Colon (tissue), 2 donors: ENCODE measurements around the gene CUX1.
"Not testable (repeated sequence)": the region's sequence is repeated elsewhere in the genome, so short reads cannot be mapped to it uniquely, and the experiment has no call there.

ENCODE experiments used
- FAIRE-seq: peaks from 2 replicates; lab custom pipeline; 2012; peaks lifted over from hg19 to GRCh38; lab: Jason Lieb, UNC
- donor health status: control.
- donor health status: control.

CUX1 gene

DNA sequence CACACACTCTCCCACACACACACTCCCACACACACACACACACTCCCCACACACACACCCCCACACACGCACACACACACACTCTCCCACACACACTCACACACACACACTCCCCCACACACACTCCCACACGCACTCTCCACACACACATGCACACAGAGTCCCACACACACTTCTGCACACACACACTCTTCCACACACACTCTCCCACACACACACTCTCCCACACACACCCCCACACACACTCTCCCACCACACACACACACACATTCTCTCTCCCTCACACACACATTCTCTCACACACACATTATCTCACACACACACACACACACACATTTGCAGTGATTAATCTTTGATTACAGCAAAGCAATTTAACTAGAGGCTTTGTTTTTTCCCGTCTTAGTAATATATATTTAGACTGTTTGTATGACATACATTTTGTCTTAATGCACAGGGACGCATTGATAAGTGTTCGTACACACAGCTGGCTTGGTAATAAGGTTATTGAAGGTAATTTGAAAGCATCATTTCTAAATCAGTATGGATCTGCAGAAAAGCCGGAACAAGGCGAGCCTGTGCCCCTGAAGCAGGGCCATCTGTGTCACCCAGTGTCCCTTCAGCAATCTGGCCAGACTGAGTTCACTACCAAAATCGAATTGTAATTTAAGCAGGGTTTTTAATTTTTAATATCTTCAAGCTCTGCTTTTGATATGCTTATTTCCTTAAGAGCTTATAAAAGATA, 399.3 kb downstream of the CUX1 start:
- FAIRE-seq: no peak

DNA sequence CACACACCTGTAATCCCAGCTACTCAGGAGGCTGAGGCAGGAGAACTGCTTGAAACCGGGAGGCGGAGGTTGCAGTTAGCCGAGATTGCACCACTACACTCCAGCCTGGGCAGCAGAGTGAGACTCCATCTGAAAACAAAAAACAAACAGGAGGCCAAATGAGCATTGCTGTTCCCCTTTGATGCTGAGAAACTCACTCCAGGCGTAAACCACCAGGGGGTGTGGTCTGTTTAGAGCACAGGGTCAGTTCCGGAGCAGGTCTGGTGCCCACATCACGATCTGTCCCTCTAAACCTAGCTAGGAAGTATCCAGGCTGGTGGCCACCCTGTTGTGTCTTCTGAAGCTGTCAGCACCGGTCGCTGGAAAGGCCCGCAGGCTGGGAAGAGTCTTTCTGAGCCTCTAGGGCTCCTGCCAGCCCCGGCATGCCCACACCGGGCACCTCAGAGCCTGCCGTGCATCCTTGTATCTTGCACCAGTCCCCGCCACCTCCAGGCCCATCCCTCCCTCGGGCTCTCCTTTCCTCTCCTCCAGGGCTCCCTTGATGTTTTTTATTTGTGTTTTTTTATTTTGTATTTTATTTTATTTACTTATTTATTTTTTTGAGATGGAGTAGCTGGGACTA, 402.9 kb downstream of the CUX1 start:
- no peak for FAIRE-seq

DNA sequence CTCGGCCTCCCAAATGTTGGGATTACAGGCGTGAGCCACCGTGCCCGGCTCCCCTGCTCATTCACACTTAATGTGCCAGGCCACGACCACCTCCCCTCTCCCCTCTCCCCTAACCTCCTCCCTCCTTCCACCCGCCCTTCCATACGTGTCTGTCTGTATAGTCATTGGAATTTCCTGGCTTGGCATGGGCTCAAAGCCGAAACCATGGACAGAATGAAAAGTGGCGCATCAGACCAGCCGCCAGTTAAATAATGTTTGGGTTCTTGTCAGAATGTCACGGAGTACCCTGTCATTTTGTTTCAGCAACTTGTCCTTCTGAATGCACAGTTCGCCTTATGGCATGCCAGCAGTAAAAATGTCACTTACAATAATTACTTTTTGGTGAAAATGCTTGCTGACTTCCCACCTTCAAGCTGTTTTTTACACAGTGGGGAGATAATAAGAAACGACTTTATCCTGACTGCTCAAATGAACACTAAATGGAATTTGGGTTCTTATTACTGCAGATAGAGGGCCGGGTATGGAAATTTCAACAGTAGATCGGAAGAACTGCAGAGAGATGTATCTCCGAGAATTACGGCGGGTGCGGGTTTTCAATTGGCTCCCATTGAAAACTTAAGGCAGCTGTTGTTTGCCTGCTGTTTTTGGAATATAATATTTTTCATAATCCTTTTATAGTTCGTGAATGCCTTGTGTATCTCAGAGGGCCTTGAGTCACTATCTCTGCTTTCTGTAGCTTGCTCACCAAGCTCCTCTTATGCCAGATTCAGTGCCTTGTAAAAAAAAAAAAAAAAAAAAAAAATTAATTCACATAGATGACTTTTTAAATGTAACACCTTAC, 403.8 kb downstream of the CUX1 start:
- no peak for FAIRE-seq

DNA sequence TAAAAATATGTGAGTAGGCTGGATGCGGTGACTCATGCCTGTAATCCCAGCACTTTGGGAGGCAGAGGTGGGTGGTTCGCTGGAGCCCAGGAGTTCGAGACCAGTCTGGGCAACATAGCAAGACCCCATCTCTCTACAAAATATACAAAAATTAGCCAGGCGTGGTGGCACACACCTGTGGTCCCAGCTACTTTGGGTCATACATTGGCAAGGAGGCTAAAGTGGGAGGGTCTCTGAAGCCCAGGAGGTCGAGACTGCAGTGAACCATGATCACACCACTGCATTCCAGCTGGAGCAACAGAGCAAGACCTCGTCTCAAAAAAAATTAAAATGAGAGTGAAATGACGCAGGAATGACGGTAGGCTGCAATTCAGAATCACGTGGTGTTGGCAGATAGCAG, 404.5 kb downstream of the CUX1 start:
- no peak for FAIRE-seq

DNA sequence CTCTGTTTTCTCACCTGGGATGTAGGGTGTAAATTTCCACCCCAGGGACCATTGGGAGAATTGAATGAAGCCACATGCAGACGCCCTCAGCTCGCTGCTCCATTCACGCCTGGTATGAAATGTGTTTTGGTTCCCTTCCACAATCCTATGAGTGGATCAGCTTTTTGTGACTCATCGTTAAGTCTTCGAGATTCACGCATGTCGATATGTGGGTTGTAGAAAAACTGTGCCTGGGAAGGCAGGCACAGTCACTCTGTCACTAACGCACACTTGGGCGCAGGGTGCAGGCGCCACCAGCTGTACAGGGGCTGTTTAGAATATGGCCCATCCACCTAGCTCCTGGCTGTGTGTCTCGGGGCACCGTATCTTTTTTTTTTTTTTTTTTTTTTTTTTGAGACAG, 405.0 kb downstream of the CUX1 start:
- no peak for FAIRE-seq

GRCh38 chr7:102223184-102223583, 405.8 kb downstream of the CUX1 start:
- no peak for FAIRE-seq

DNA sequence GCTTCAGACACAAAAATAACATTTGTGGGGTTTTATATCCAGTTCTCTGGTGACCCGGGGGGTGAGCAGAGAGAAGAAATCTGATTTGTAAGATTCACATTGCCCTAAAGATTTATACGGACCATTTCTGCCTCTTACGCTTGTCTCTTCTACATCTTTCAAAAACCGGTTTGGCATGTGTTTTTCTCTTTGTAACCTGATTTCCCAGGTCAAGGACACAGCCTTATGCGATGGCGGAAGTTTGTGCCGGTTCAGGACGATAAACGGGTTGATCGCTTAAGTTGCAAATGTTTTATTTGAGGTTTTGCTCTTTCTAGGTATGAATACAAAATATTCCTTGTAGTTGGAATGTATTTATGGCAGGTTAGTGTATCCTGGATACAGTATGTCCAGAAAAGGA, 407.6 kb downstream of the CUX1 start:
- no peak for FAIRE-seq

DNA sequence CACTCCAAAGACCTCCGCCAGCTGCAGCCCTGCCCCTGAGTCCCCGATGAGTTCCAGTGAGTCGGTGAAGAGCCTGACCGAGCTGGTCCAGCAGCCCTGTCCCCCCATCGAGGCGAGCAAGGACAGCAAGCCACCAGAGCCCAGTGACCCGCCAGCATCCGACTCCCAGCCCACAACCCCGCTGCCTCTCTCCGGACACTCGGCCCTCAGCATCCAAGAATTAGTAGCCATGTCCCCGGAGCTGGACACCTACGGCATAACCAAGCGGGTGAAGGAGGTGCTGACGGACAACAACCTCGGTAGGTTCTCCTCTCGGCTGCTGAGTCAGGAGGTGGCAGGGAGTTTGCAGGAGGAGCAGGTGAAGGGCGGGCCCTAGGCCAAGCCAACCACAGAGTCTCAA, 409.9 kb downstream of the CUX1 start:
- FAIRE-seq: no peak

GRCh38 chr7:102228935-102229334, 411.5 kb downstream of the CUX1 start:
- FAIRE-seq: no peak

DNA sequence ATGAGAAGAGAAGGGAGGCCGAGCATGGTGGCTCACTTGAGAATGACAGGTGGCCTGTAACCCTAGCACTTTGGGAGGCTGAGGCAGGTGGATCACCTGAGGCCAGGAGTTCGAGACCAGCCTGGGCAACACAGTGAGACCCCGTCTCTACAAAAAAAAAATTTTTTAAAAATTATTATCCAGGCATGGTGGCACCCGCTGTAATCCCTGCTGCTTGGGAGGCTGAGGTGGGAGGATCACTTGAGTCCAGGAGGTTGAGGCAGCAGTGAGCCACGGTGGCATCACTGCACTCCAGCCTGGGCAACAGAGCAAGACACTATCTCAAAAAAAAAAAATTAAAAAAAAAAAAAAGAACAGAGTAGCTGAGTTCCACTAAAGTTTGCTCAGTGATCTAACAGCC, 412.7 kb downstream of the CUX1 start:
- not testable (repeated sequence) for FAIRE-seq

DNA sequence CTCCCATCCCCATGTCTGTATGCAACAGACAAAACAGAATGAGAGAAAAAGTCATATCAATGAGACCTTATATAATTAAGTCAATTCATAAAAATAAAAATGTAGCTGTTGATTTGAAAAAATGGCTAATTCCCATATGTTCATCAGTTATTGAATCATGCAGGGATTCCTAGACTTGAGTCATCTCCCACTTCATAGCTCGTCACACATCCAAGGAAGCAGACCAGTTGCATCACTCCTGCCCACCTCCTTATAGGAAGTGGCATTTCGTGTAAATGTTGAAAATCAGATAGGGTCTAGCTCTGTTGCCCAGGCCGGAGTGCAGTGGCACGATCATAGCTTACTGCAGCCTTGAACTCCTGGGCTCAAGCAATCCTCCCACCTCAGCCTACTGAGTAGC, 413.2 kb downstream of the CUX1 start:
- FAIRE-seq: no peak

DNA sequence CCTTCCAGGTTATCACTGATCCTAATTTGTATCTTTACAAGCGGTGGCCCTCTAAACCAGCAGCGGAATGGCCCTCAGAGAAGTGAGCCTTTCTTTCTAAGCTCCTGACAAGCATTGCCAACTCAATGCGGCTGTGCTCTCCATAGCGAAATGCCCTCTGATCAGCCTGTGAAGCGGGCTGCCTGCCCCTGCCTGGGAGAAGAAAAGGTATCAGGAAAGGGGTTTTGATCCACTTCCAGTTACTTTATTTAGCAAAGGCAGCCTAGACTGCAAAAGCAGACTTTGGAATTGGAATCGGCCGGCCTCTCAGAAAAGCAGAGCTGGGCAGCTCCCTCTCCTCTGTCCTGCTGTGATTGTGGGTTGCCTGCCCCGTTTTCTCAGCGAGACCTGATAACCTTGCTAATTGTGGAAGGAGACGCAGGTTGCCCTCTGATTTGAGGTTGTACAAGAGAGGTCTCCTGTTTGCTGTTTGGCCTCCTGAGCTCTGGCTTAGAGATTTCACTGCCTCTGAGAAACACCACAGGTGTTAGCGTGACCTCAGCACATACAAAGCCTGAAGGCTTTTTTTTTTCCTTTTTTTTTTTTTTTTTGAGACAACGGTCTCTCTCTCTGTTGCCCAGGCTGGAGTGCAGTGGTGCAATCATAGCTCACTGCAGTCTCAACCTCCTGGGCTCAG, 415.3 kb downstream of the CUX1 start:
- FAIRE-seq: no peak

DNA sequence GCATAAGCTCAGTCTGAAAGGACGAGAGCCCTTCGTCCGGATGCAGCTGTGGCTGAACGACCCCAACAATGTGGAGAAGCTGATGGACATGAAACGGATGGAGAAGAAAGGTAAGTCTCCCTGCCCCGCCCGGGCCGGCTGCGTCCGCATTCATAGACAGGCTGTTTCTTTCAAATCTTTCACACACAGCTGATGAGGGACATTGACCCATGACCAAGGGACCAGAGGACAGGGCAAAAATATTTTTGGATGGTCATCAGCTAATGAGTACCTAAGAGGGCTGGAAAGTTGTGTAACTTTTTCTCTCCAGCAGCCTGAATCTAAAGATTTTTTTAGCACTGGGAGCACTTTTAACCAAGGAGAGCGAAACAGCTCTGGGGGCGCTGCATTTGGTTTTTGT, 416.7 kb downstream of the CUX1 start:
- FAIRE-seq: no peak

- no peak for FAIRE-seq
These were observed 417.6 kb downstream of the CUX1 start for GRCh38 chr7:102234801-102235550.

DNA sequence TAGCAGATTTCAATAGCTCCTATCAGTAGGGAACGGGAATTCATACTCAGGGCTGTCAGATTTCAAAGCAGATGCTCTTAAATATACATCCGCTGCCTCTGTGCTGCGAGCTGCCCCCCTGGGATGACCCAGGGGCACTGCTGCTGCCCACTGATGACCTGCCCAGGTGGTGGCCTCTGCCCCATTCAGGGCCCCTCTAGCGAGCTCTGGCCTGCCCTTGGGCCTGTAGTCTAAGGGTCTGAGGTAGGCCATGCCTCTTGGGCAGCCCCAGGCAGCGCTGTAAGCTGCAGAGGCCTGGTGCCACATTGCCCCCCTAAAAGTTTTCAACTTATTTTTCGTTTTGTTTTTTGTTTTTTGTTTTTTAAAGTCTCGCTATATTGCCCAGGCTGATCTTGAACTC, 418.7 kb downstream of the CUX1 start:
- no peak for FAIRE-seq

- no peak for FAIRE-seq
These were observed 419.3 kb downstream of the CUX1 start for GRCh38 chr7:102236592-102237287.

DNA sequence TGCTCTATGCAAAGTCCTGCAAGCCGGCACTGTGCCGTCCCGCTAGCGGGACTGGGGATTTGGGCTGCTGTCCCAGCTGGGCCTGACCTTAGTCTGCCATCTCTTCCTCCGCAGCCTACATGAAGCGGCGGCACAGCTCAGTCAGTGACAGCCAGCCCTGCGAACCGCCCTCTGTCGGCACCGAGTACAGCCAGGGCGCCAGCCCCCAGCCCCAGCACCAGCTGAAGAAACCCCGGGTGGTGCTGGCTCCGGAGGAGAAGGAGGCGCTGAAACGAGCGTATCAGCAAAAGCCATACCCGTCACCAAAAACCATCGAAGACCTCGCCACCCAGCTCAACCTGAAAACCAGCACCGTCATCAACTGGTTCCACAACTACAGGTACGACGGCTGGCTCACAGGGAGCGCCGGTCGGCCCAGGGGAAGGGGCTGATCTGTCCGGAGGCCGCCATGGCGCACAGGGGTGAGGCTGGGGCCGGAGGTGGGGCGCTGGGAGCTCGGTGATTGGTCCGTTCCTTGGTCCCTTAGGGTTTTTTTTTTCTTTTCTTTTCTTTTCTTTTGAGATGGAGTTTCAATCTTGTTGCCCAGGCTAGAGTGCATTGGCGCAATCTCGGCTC, 421.9 kb downstream of the CUX1 start:
- no peak for FAIRE-seq

DNA sequence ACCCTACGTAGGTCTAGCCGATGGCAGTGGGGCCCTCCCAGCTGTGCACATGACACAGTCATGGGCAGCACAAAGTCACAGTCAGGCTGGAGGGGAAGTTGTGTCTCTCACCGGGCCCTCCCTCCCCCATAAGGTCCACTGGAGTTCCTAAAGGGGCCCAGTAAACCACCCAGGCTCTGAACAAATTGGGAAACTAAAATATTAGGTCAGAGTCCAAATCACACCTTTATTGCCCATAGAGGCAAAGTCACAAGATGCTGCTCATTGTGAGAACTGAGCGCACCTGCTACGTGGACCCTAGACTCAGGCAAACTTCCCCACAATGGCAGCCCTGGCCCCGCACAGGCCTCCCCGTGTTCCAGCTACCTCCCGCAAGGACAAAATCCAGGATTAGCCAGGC, 424.0 kb downstream of the CUX1 start:
- no peak for FAIRE-seq

DNA sequence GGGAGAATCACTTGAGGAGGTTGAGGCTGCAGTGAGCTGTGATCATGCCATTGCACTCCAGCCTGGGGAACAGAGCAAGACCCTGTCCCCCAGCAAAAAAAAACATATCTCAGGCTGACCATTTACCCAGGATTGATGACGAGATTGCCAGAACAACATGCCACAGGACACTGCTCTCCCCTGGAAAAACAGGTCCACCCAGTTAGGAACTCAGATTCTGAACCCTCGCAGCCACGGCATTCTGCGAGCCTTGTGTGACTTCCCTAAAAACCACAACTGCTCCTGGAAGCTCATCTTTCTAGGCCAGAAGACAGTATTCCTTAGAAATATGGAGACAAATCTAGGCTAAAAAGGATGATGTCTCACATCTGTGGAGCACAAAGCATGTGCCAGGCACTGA, 427.2 kb downstream of the CUX1 start:
- FAIRE-seq: no peak

DNA sequence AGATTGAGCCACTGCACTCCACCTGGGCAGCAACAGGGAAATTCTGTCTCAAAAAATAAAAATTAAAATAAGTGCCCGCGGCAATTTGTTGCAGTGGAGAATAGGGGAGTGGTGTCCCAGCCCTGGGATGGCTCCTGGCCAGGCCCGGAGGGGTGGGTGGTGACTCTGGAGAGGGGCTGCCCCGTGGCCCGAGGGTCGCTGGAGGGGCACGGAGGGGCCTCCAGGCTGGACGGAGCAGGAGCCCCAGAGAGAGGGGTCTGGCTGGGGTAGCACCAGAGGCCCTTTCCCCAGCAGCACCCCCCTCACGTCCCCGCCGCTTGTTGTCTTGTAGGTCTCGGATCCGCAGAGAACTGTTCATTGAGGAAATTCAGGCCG, 430.6 kb downstream of the CUX1 start:
- FAIRE-seq: no peak
